ENCODE measurements around the gene FNBP1.

FNBP1 gene

DNA sequence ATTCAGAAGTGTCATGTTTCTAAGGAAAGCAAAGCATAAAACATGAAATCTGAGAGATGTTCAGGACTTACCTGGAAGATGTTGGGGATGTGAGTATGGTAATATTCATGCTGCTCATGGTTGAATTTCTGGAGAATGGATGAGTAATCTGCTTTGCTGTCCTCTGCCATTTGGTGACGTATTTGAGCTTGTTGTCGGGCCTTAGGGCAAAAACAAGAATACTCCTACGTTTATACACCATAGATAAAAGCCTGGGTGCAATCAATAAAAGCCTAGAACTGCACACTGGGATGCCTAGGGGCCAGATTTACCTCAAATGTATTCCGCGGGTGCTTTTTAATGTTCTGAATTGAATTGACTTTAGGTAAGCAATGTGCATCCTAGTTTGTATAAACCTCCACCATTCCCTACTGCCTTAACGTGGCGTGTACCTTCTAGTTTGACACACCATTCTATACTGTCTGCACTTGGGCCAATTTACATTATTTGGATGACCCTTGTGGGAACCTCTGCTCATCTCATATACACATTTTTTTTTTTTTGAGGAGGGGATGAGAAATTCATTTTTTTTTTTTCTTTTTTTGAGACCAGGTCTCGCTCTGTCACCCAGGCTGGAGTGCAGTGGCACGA is 113.4 kb downstream of the FNBP1 start:
- no peak for TF ChIP-seq FOXA1 (IDR thresholded peaks at IDR 0.05)
- DNase-seq (ENCODE audit: extremely low spot score), result no peak
- CTCF ChIA-PET, result no interaction called here
- POLR2A ChIA-PET, result no interaction called here

DNA sequence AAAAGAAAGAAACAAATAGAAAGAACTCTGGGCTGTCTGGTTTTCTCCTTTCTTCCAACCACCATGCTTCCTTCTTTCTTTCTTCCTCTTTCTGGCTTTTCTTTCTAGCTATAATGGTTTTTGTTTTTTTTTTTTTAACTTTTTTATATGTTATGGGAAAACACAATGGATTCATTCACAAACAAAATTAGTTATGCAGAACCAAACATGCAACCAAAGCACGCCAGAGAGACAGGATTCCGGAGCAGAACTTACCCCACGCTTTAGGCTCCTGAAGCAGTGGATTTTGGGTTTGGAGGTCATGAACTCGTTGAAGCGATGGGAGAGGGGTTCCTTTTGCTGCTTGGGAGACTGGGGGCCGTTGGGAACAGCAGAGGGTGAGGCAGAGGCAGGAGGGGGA is 119.4 kb downstream of the FNBP1 start:
- CTCF ChIA-PET, result interaction anchor here (0.6 kb wide), 1 partner anchor 764 kb away, joined by 3 read pairs; no protein-coding TSS in a partner anchor
- POLR2A ChIA-PET, result no interaction called here
- no peak for DNase-seq (ENCODE audit: extremely low spot score)
- TF ChIP-seq ELF4 (IDR thresholded peaks at IDR 0.05) (no peak), NFRKB (IDR thresholded peaks at IDR 0.05) (no peak), SUZ12 (IDR thresholded peaks at IDR 0.05) (no peak), SP1 (IDR thresholded peaks at IDR 0.05) (no peak), FOXK2 (IDR thresholded peaks at IDR 0.05) (no peak), FOXA1 (IDR thresholded peaks at IDR 0.05) (no peak), BHLHE40 (IDR thresholded peaks at IDR 0.05; ENCODE audit: borderline replicate concordance) (no peak), FOXM1 (IDR thresholded peaks at IDR 0.05; ENCODE audit: borderline replicate concordance) (no peak), L3MBTL2 (conservative IDR thresholded peaks at IDR 0.05) (no peak), HDGF (IDR thresholded peaks at IDR 0.05; ENCODE audit: borderline replicate concordance) (no peak), TARDBP (IDR thresholded peaks at IDR 0.05) (no peak), LEF1 (IDR thresholded peaks at IDR 0.05; ENCODE audit: borderline replicate concordance) (no peak), ARNT (IDR thresholded peaks at IDR 0.05) (no peak), CTBP1 (IDR thresholded peaks at IDR 0.05; ENCODE audit: borderline replicate concordance) (no peak), ZNF384 (IDR thresholded peaks at IDR 0.05) (no peak)
- TF ChIP-seq, protein P1, sequence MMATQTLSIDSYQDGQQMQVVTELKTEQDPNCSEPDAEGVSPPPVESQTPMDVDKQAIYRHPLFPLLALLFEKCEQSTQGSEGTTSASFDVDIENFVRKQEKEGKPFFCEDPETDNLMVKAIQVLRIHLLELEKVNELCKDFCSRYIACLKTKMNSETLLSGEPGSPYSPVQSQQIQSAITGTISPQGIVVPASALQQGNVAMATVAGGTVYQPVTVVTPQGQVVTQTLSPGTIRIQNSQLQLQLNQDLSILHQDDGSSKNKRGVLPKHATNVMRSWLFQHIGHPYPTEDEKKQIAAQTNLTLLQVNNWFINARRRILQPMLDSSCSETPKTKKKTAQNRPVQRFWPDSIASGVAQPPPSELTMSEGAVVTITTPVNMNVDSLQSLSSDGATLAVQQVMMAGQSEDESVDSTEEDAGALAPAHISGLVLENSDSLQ (IDR thresholded peaks at IDR 0.05), result no peak

DNA sequence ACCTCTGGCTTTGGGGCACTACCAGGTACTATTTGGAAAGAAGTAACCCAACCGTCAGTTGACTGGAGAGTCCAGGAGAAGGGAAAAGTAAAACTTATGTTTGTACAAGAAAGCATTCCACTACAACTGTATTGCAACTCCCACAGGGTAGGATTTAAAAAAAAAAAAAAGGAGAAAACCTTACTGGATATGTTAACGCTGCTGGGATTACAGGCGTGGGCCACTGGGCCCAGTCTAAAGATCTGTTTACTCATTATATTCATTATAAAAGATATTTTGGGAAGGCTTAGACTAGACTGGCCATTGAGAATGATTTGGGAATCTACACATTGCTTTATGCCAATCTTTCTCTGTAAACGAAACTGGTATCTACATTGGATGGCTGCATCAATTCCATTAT is 121.1 kb downstream of the FNBP1 start:
- ChIA-PET POLR2A (no interaction called here), CTCF (no interaction called here)

DNA sequence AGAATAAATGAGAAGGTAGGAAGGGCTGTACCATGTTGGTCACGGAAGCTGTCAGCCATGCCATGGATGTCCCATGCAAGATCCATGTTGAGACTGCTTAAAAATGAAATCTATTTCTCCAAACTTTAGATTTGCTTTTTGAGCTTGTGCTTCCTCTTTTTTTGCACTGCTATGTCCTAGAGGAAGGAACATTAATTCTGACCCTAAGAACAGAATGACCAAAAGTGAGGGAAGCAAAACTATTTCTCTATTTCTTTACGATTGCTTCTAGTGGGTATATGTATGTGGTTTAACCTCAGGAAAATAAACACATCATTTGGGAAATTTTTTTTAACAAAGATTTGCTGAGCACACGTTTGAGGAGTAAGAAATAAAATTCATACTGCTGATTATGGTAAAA is 123.1 kb downstream of the FNBP1 start:
- no peak for DNase-seq (ENCODE audit: extremely low spot score)
- ChIA-PET CTCF (no interaction called here), POLR2A (no interaction called here)
- no peak for TF ChIP-seq FOXK2 (IDR thresholded peaks at IDR 0.05)
- no peak for TF ChIP-seq FOXA1 (IDR thresholded peaks at IDR 0.05)
- TF ChIP-seq NFRKB (IDR thresholded peaks at IDR 0.05), result no peak
- TF ChIP-seq, protein P1 (IDR thresholded peaks at IDR 0.05), result no peak
- no peak for TF ChIP-seq LEF1 (IDR thresholded peaks at IDR 0.05; ENCODE audit: borderline replicate concordance)
- TF ChIP-seq ELF4 (IDR thresholded peaks at IDR 0.05), result no peak
- TF ChIP-seq HDGF (IDR thresholded peaks at IDR 0.05; ENCODE audit: borderline replicate concordance), result no peak
- TF ChIP-seq FOXM1 (IDR thresholded peaks at IDR 0.05; ENCODE audit: borderline replicate concordance), result no peak
- TF ChIP-seq SUZ12 (IDR thresholded peaks at IDR 0.05), result no peak
- no peak for TF ChIP-seq BHLHE40 (IDR thresholded peaks at IDR 0.05; ENCODE audit: borderline replicate concordance)
- no peak for TF ChIP-seq ZNF384 (IDR thresholded peaks at IDR 0.05)
- TF ChIP-seq L3MBTL2 (conservative IDR thresholded peaks at IDR 0.05), result no peak
- no peak for TF ChIP-seq CTBP1 (IDR thresholded peaks at IDR 0.05; ENCODE audit: borderline replicate concordance)
- TF ChIP-seq SP1 (IDR thresholded peaks at IDR 0.05), result no peak

More for the DNA sequence above, 121.1 kb downstream of the FNBP1 start:
- TF ChIP-seq ELF4 (IDR thresholded peaks at IDR 0.05) (no peak), FOXA1 (IDR thresholded peaks at IDR 0.05) (no peak), SP1 (IDR thresholded peaks at IDR 0.05) (no peak), NFRKB (IDR thresholded peaks at IDR 0.05) (no peak), LEF1 (IDR thresholded peaks at IDR 0.05; ENCODE audit: borderline replicate concordance) (no peak), HDGF (IDR thresholded peaks at IDR 0.05; ENCODE audit: borderline replicate concordance) (no peak), L3MBTL2 (conservative IDR thresholded peaks at IDR 0.05) (no peak), BHLHE40 (IDR thresholded peaks at IDR 0.05; ENCODE audit: borderline replicate concordance) (no peak), SUZ12 (IDR thresholded peaks at IDR 0.05) (no peak), ZNF384 (IDR thresholded peaks at IDR 0.05) (no peak), TARDBP (IDR thresholded peaks at IDR 0.05) (no peak), CTBP1 (IDR thresholded peaks at IDR 0.05; ENCODE audit: borderline replicate concordance) (no peak), FOXM1 (IDR thresholded peaks at IDR 0.05; ENCODE audit: borderline replicate concordance) (no peak), ARNT (IDR thresholded peaks at IDR 0.05) (no peak)
- DNase-seq (ENCODE audit: extremely low spot score), result no peak

DNA sequence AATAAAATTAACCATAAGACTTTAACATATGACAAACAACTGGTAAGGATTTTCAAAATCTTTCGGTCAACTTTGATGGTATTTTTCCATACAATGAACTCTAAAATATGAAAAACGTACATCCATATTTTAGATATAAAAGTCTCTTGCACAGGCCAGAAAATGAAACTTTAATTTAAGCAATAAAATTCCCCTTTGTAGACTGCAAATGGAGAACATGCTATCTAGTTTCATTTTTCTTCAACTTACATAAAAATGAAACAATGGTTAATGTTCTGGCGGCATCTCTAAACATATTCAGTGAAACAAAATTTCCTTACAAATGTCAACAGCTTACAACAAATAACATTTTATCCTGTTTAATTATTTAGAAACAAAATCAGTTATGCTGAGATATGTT is 123.7 kb downstream of the FNBP1 start:
- TF ChIP-seq SUZ12 (IDR thresholded peaks at IDR 0.05), result no peak
- no peak for TF ChIP-seq ELF4 (IDR thresholded peaks at IDR 0.05)
- no peak for TF ChIP-seq ZNF384 (IDR thresholded peaks at IDR 0.05)
- TF ChIP-seq FOXA1 (IDR thresholded peaks at IDR 0.05), result no peak
- no peak for TF ChIP-seq LEF1 (IDR thresholded peaks at IDR 0.05; ENCODE audit: borderline replicate concordance)
- no peak for TF ChIP-seq TARDBP (IDR thresholded peaks at IDR 0.05)
- no peak for DNase-seq (ENCODE audit: extremely low spot score)
- POLR2A ChIA-PET, result no interaction called here
- CTCF ChIA-PET, result no interaction called here

DNA sequence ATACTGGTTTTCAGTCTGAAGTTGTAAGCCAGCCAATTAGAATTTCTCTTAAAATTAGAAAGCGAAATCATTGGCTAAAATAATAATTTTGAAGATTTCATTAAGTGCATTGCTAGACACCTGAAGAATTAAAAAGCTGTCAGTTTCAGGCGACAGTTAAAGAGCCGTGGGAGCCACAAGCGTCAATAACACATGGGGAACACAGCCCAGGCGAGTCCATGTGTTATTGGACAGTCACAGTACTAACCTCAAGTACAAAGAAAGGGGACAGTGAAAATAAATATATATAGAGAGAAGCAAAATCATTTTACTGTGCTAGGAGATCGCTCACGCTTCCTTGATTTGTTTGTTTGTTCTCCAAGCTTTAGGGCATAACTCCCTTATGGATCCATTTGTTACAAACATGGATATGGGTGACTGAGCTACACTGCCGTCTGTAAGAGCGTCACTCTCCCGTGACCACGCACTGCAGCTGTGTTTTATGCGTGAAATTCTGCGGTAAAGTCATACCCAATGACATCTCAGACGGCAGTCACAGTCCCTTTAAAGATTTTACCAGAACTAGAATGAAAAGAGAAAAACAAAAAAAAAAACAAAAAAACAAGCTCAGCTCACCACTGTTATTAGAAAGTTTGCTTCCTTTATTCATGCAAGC is 124.6 kb downstream of the FNBP1 start:
- DNase-seq (ENCODE audit: extremely low spot score), result no peak
- POLR2A ChIA-PET, result no interaction called here
- TF ChIP-seq ZNF384 (IDR thresholded peaks at IDR 0.05) (no peak), ELF4 (IDR thresholded peaks at IDR 0.05) (no peak), FOXK2 (IDR thresholded peaks at IDR 0.05) (no peak), CTBP1 (IDR thresholded peaks at IDR 0.05; ENCODE audit: borderline replicate concordance) (no peak), HDGF (IDR thresholded peaks at IDR 0.05; ENCODE audit: borderline replicate concordance) (no peak), SUZ12 (IDR thresholded peaks at IDR 0.05) (no peak), TARDBP (IDR thresholded peaks at IDR 0.05) (no peak), SP1 (IDR thresholded peaks at IDR 0.05) (no peak), LEF1 (IDR thresholded peaks at IDR 0.05; ENCODE audit: borderline replicate concordance) (no peak), NFRKB (IDR thresholded peaks at IDR 0.05) (no peak), FOXA1 (IDR thresholded peaks at IDR 0.05) (no peak), BHLHE40 (IDR thresholded peaks at IDR 0.05; ENCODE audit: borderline replicate concordance) (no peak), L3MBTL2 (conservative IDR thresholded peaks at IDR 0.05) (no peak), ARNT (IDR thresholded peaks at IDR 0.05) (no peak), FOXM1 (IDR thresholded peaks at IDR 0.05; ENCODE audit: borderline replicate concordance) (no peak)
- TF ChIP-seq, protein P1 (IDR thresholded peaks at IDR 0.05), result no peak
- CTCF ChIA-PET, result interaction anchor here (0.7 kb wide), 1 partner anchor 139 kb away, joined by 4 read pairs; no protein-coding TSS in a partner anchor
